ENCODE results near the gene CNGA4. TPM values are rescaled to one million over a fixed set of nuclear protein-coding genes. Genes with fewer than 3 reads are reported as not detected.

CNGA4 gene
- not detected in 2 replicates for total RNA-seq

GRCh38 chr11:6238902-6239301 lies at the start of gene CNGA4:
Gene CNGA4 (plus strand): TSS chr11:6239089. CDS start chr11:6239207, 118 bp downstream.

GRCh38 chr11:6199174-6199810 lies 39.6 kb upstream of the CNGA4 start, which contains the start of gene OR52W1:
Gene OR52W1 (plus strand): TSS chr11:6199224. CDS start chr11:6199224, 0 bp downstream.

GRCh38 chr11:6205366-6205765 lies 33.5 kb upstream of the CNGA4 start, which contains the start of gene C11orf42:
Gene C11orf42 (plus strand): TSS chr11:6205557. CDS start chr11:6205616, 59 bp downstream.

GRCh38 chr11:6234387-6235107 lies 4.3 kb upstream of the CNGA4 start, which contains the start of gene FHIP1B:
Gene FHIP1B (minus strand): TSS chr11:6234636. CDS start chr11:6224516, 10,120 bp downstream.

Other genes starting within 250 kb of the CNGA4 start
- not detected in 2 replicates for gene OR56A4, start 232.1 kb upstream of the CNGA4 start, total RNA-seq
- gene OR56A1, start 208.3 kb upstream of the CNGA4 start, total RNA-seq, result not detected in 2 replicates
- not detected in 2 replicates for gene OR56B4, start 131.4 kb upstream of the CNGA4 start, total RNA-seq
- not detected in 2 replicates for gene OR52B2, start 68.8 kb upstream of the CNGA4 start, total RNA-seq
- not detected in 2 replicates for gene OR52W1, start 39.9 kb upstream of the CNGA4 start, total RNA-seq
- not detected in 2 replicates for gene C11orf42, start 33.5 kb upstream of the CNGA4 start, total RNA-seq
- 9.4 and 10.7 TPM in 2 replicates for gene FHIP1B, start 4.5 kb upstream of the CNGA4 start, total RNA-seq
- not detected in 2 replicates for gene CCKBR, start 20.7 kb downstream of the CNGA4 start, total RNA-seq
- 338 and 354 TPM in 2 replicates for gene CAVIN3, start 81.4 kb downstream of the CNGA4 start, total RNA-seq
- gene SMPD1, start 151.4 kb downstream of the CNGA4 start, total RNA-seq, result 47.6 and 53.0 TPM in 2 replicates
- gene APBB1, start 180.0 kb downstream of the CNGA4 start, total RNA-seq, result 41.0 and 42.2 TPM in 2 replicates
- 0.45 and 0.50 TPM in 2 replicates for gene HPX, start 201.9 kb downstream of the CNGA4 start, total RNA-seq
- 17.1 and 18.0 TPM in 2 replicates for gene TRIM3, start 234.9 kb downstream of the CNGA4 start, total RNA-seq
- 52.3 and 56.9 TPM in 2 replicates for gene ARFIP2, start 242.2 kb downstream of the CNGA4 start, total RNA-seq
- gene TIMM10B, start 242.4 kb downstream of the CNGA4 start, total RNA-seq, result 36.1 and 54.7 TPM in 2 replicates

Data from bronchus fibroblast of lung (primary cell).